Kidney epithelial cell (primary cell): Measurements from ENCODE around the gene FZD7. TPM values are rescaled to one million over a fixed set of nuclear protein-coding genes. Genes with fewer than 3 reads are reported as not detected.

Source experiments
- DNase-seq: peaks from one replicate; pipeline ENCODE4 v3.0.0-alpha.2; 2010; ENCODE audit warnings: low read depth
- H3K27me3 ChIP-seq: 2 replicates; pipeline ENCODE4 v1.6.0; 2011; ENCODE audit warnings: low read length; ENCODE audit not compliant: control insufficient read depth, insufficient read depth
- H3K36me3 ChIP-seq: 2 replicates; pipeline ENCODE4 v1.5.1; 2011; ENCODE audit warnings: low read length; ENCODE audit not compliant: control insufficient read depth, insufficient read depth
- H3K4me3 ChIP-seq: 2 replicates; pipeline ENCODE4 v1.5.1; 2011; ENCODE audit warnings: low read depth, mild to moderate bottlenecking, control low read depth, low read length
- CTCF ChIP-seq: IDR thresholded peaks from 2 replicates; pipeline ENCODE4 v1.5.1; 2011; ENCODE audit warnings: mild to moderate bottlenecking, moderate library complexity, low read length, control low read depth, inconsistent platforms; ENCODE audit not compliant: insufficient read depth, poor library complexity, severe bottlenecking
- total RNA-seq: library from RNA; depleted of rRNA; stranded (reverse); fragments of >200 nt; gene quantifications from 2 replicates; pipeline ENCODE4 v1.2.3, GENCODE V29; 2015

Gene FZD7
- total RNA-seq, 1 donor from 2014 or later: 13.5 TPM

- no peaks in the 10 kb centered on the region for H3K27me3 ChIP-seq
Observed at GRCh38 chr2:201999279-201999678, 34.4 kb upstream of the FZD7 start.

GRCh38 chr2:202001826-202002225 is 31.8 kb upstream of the FZD7 start:
- no peak for TF ChIP-seq CTCF
- no peaks in the 10 kb centered on the region for H3K36me3 ChIP-seq
- H3K27me3 ChIP-seq: no peaks in the 10 kb centered on the region
- DNase-seq: no peak
- H3K4me3 ChIP-seq: no peak overlapping the region

More at GRCh38 chr2:201999279-201999678, 34.4 kb upstream of the FZD7 start:
- Histone ChIP-seq H3K36me3 (no peaks in the 10 kb centered on the region), H3K4me3 (no peak overlapping the region)
- TF ChIP-seq CTCF: no peak
- no peak for DNase-seq

GRCh38 chr2:202002381-202002780 is 31.3 kb upstream of the FZD7 start:
- TF ChIP-seq CTCF: no peak

GRCh38 chr2:202005272-202005887 is 28.3 kb upstream of the FZD7 start:
- Histone ChIP-seq H3K27me3 (no peaks in the 10 kb centered on the region), H3K4me3 (no peak overlapping the region), H3K36me3 (no peaks in the 10 kb centered on the region)
- no peak for TF ChIP-seq CTCF
- DNase-seq: no peak

More at GRCh38 chr2:202002381-202002780, 31.3 kb upstream of the FZD7 start:
- H3K36me3 ChIP-seq: no peaks in the 10 kb centered on the region
- no peak for DNase-seq
- no peak overlapping the region for H3K4me3 ChIP-seq
- H3K27me3 ChIP-seq: no peaks in the 10 kb centered on the region

GRCh38 chr2:202006301-202006700 is 27.4 kb upstream of the FZD7 start:
- no peak for DNase-seq
- H3K36me3 ChIP-seq: no peaks in the 10 kb centered on the region
- TF ChIP-seq CTCF: no peak
- no peaks in the 10 kb centered on the region for H3K27me3 ChIP-seq
- H3K4me3 ChIP-seq: no peak overlapping the region
